H9 (cell line): ENCODE data around the gene PLEKHG5. TPM values are rescaled to one million over a fixed set of nuclear protein-coding genes. Genes with fewer than 3 reads are reported as not detected.

ENCODE experiments used
- DNase-seq: peaks from one replicate; pipeline ENCODE4 v3.0.0-alpha.2; 2017
- H2AFZ ChIP-seq: one replicate; pipeline ENCODE4 v1.6.1; 2013; ENCODE audit warnings: mild to moderate bottlenecking, low read length, control low read depth, moderate library complexity
- H2AK5ac ChIP-seq: 2 replicates; pipeline ENCODE4 v1.6.1; 2013; ENCODE audit warnings: low read length, control low read depth, mixed read lengths; ENCODE audit not compliant: insufficient read length
- H2BK120ac ChIP-seq: one replicate; pipeline ENCODE4 v1.6.1; 2013; ENCODE audit warnings: low read depth, mild to moderate bottlenecking, low read length, control low read depth, inconsistent platforms; ENCODE audit not compliant: poor library complexity, severe bottlenecking
- H2BK12ac ChIP-seq: 2 replicates; pipeline ENCODE4 v1.6.1; 2013; ENCODE audit warnings: low read length, control low read depth, mixed read lengths, low read depth; ENCODE audit not compliant: insufficient read length
- H2BK15ac ChIP-seq: 2 replicates; pipeline ENCODE4 v1.6.1; 2013; ENCODE audit warnings: low read depth, low read length, control low read depth
- H2BK20ac ChIP-seq: one replicate; pipeline ENCODE4 v1.6.1; 2013; ENCODE audit warnings: low read depth, mild to moderate bottlenecking, low read length, control low read depth, inconsistent platforms; ENCODE audit not compliant: poor library complexity, severe bottlenecking
- H2BK5ac ChIP-seq: 2 replicates; pipeline ENCODE4 v1.6.1; 2013; ENCODE audit warnings: low read length, control low read depth, mixed read lengths; ENCODE audit not compliant: insufficient read length
- H3K14ac ChIP-seq: 2 replicates; pipeline ENCODE4 v1.6.1; 2013; ENCODE audit warnings: low read length, control low read depth; ENCODE audit not compliant: insufficient read depth
- H3K18ac ChIP-seq: 2 replicates; pipeline ENCODE4 v1.6.1; 2013; ENCODE audit warnings: low read depth, mild to moderate bottlenecking, mixed read lengths, low read length, control low read depth; ENCODE audit not compliant: insufficient read length
- H3K23ac ChIP-seq: 2 replicates; pipeline ENCODE4 v1.6.1; 2013; ENCODE audit warnings: low read length, control low read depth, mixed read lengths, low read depth; ENCODE audit not compliant: insufficient read length
- H3K23me2 ChIP-seq: 2 replicates; pipeline ENCODE4 v1.6.1; 2013; ENCODE audit warnings: low read depth, mild to moderate bottlenecking, mixed read lengths, low read length, control low read depth; ENCODE audit not compliant: insufficient read length, poor library complexity, severe bottlenecking
- H3K27ac ChIP-seq: 2 replicates; pipeline ENCODE4 v1.5.1; 2013; ENCODE audit warnings: low read length, control low read depth, mixed read lengths, low read depth; ENCODE audit not compliant: insufficient read length
- H3K27me3 ChIP-seq: 2 replicates; pipeline ENCODE4 v1.6.1; 2013; ENCODE audit warnings: low read length, control low read depth, inconsistent platforms; ENCODE audit not compliant: insufficient read depth
- H3K4ac ChIP-seq: 2 replicates; pipeline ENCODE4 v1.6.1; 2013; ENCODE audit warnings: low read depth, mild to moderate bottlenecking, control low read depth, inconsistent platforms, low read length, moderate library complexity
- H3K4me1 ChIP-seq: 2 replicates; pipeline ENCODE4 v1.6.1; 2013; ENCODE audit warnings: low read length, control low read depth, inconsistent platforms; ENCODE audit not compliant: insufficient read depth
- H3K4me2 ChIP-seq: 2 replicates; pipeline ENCODE4 v1.6.1; 2013; ENCODE audit warnings: low read length, control low read depth, mixed read lengths; ENCODE audit not compliant: insufficient read length, insufficient read depth
- H3K56ac ChIP-seq: 2 replicates; pipeline ENCODE4 v1.6.1; 2013; ENCODE audit warnings: low read depth, mild to moderate bottlenecking, mixed read lengths, low read length, control low read depth; ENCODE audit not compliant: insufficient read length
- H3K79me1 ChIP-seq: 2 replicates; pipeline ENCODE4 v1.6.1; 2013; ENCODE audit warnings: low read depth, mild to moderate bottlenecking, moderate library complexity, low read length, control low read depth, inconsistent platforms; ENCODE audit not compliant: insufficient read depth, poor library complexity, severe bottlenecking
- H3K79me2 ChIP-seq: 2 replicates; pipeline ENCODE4 v1.6.1; 2013; ENCODE audit warnings: low read length, control low read depth, inconsistent platforms; ENCODE audit not compliant: insufficient read depth
- H3K9ac ChIP-seq: 2 replicates; pipeline ENCODE4 v1.6.1; 2013; ENCODE audit warnings: low read length, control low read depth, mixed read lengths; ENCODE audit not compliant: insufficient read length; ENCODE audit errors: extremely low read depth
- H3K9me3 ChIP-seq: one replicate; pipeline ENCODE4 v1.6.1; 2013; ENCODE audit warnings: low read depth, low read length, inconsistent platforms; ENCODE audit not compliant: control insufficient read depth
- H3T11ph ChIP-seq: one replicate; pipeline ENCODE4 v1.6.1; 2013; ENCODE audit warnings: mild to moderate bottlenecking, low read length, control low read depth, inconsistent platforms
- H4K20me1 ChIP-seq: one replicate; pipeline ENCODE4 v1.6.1; 2013; ENCODE audit not compliant: control insufficient read depth, insufficient read length, insufficient read depth
- H4K5ac ChIP-seq: 2 replicates; pipeline ENCODE4 v1.6.1; 2013; ENCODE audit warnings: low read depth, mild to moderate bottlenecking, mixed read lengths, low read length, control low read depth; ENCODE audit not compliant: insufficient read length
- H4K8ac ChIP-seq: replicated peaks from 2 replicates; pipeline ENCODE4 v1.6.1; 2013; ENCODE audit warnings: low read length, control low read depth, mixed read lengths, low read depth; ENCODE audit not compliant: insufficient read length
- H4K91ac ChIP-seq: 2 replicates; pipeline ENCODE4 v1.6.1; 2013; ENCODE audit warnings: low read depth, mild to moderate bottlenecking, moderate library complexity, mixed read lengths, low read length, control low read depth; ENCODE audit not compliant: insufficient read length
- H3K27ac Mint-ChIP-seq, 3 experiments: 2 replicates in 2 of 3; 3 replicates in 1 of 3; pipeline ENCODE4 v1.8.0; 2020 to 2021; ENCODE audit warnings: mixed read lengths in 3 of 3, mild to moderate bottlenecking in 1 of 3, moderate library complexity in 1 of 3
- H3K27me3 Mint-ChIP-seq: 2 replicates; pipeline ENCODE4 v1.8.0; 2021; ENCODE audit warnings: low read depth, mild to moderate bottlenecking, moderate library complexity, mixed read lengths
- H3K36me3 Mint-ChIP-seq, 3 experiments: 2 replicates in 2 of 3; 3 replicates in 1 of 3; pipeline ENCODE4 v1.8.0; 2020 to 2021; ENCODE audit warnings: low read depth in 3 of 3, mixed read lengths in 3 of 3; ENCODE audit not compliant: insufficient read depth in 1 of 3
- H3K4me1 Mint-ChIP-seq, 2 experiments: 2 replicates each; pipeline ENCODE4 v1.8.0; 2020; ENCODE audit warnings: mixed read lengths in 2 of 2
- H3K4me3 Mint-ChIP-seq, 2 experiments: 2 replicates in 1 of 2; 3 replicates in 1 of 2; pipeline ENCODE4 v1.8.0; 2020 to 2021; ENCODE audit warnings: mild to moderate bottlenecking in 2 of 2, mixed read lengths in 2 of 2, moderate library complexity in 1 of 2
- H3K9me3 Mint-ChIP-seq, 2 experiments: 2 replicates in 1 of 2; 3 replicates in 1 of 2; pipeline ENCODE4 v1.8.0; 2020; ENCODE audit warnings: mild to moderate bottlenecking in 2 of 2, mixed read lengths in 2 of 2, moderate library complexity in 1 of 2
- WGBS: extraction: QIAGEN DNeasy Blood & Tissue Kit; methylation state at CpG from one replicate; pipeline ENCODE4 v1.1.7; 2013; ENCODE audit warnings: missing lambda C conversion rate, low lambda C conversion rate, mixed read lengths; ENCODE audit not compliant: insufficient read length; ENCODE audit errors: extremely low coverage; 5-methylcytosine and 5-hydroxymethylcytosine counted together
- total RNA-seq: library from RNA; stranded (reverse); gene quantifications from 2 replicates; pipeline ENCODE4 v1.2.1, GENCODE V29; 2021
- TF ChIP-seq, protein P1 (sequence below): fragments of 200-600 bp; sonication (generic); conservative IDR thresholded peaks from 3 replicates; pipeline ENCODE4 v1.8.0; 2021; ENCODE audit warnings: antibody characterized with exemption, mild to moderate bottlenecking

Gene PLEKHG5
- total RNA-seq, 1 experiment from 2014 or later, result 22.3 TPM

DNA sequence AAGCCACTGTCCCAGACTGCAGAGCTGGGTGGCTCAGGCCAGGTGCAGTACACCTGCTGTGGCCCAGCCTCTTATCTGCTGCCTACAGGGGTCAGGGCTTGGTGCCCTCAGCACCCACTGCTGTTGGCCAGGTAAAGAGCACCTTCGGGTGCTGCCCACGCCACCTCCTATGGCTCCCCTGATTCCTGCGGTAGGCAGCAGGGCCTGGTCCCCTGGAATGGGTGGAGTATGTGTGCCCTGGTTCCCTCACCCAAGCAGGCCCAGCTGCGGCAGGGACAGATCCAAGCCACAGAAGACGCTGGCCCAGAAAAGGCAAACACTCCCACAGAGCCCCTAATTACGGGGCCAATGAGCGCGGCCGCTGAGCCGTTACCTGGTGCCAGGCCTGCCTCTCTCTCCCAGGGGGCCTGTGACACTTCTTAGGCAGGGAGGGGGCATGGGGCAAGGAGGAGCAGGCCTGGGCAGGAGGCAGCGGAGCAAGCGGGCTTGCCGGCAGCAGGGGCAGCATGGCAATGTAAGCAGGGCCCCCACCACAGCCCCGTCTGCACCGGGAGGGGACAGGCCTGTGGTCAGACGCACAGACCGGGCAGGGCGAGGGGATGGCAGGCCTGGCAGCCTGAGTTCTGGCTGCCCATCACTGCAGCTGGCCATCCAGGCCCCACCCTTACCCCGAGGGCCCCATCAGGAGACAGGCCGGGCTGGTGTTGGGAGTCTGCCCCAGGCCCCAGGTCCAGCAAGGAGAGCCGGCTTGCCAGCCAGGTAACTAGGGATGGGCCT is 47.9 kb downstream of the PLEKHG5 start:
- H2AFZ ChIP-seq, result no peak overlapping the region
- H3K9me3 ChIP-seq, result no peaks in the 10 kb centered on the region
- H4K5ac ChIP-seq, result no peak overlapping the region
- Mint-ChIP-seq H3K4me3 (no peak overlapping the region), H3K36me3 (no peaks in the 10 kb centered on the region; a peak in 1 of 7 replicates), H3K27ac (no peak overlapping the region), H3K4me1 (peaks cover 26 to 35% of the 10 kb centered on the region in 2 experiments), H3K27me3 (peaks cover 30% of the 10 kb centered on the region), H3K9me3 (no peaks in the 10 kb centered on the region; a peak in 1 of 5 replicates)
- TF ChIP-seq, protein P1, sequence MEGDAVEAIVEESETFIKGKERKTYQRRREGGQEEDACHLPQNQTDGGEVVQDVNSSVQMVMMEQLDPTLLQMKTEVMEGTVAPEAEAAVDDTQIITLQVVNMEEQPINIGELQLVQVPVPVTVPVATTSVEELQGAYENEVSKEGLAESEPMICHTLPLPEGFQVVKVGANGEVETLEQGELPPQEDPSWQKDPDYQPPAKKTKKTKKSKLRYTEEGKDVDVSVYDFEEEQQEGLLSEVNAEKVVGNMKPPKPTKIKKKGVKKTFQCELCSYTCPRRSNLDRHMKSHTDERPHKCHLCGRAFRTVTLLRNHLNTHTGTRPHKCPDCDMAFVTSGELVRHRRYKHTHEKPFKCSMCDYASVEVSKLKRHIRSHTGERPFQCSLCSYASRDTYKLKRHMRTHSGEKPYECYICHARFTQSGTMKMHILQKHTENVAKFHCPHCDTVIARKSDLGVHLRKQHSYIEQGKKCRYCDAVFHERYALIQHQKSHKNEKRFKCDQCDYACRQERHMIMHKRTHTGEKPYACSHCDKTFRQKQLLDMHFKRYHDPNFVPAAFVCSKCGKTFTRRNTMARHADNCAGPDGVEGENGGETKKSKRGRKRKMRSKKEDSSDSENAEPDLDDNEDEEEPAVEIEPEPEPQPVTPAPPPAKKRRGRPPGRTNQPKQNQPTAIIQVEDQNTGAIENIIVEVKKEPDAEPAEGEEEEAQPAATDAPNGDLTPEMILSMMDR, result no peak
- H2BK20ac ChIP-seq, result no peak overlapping the region
- H3K4ac ChIP-seq, result no peak overlapping the region
- no peak overlapping the region for H2BK5ac ChIP-seq
- no CpG with 5 or more reads among the region's 21 CpGs for WGBS
- H3K56ac ChIP-seq, result no peak overlapping the region
- peaks cover 8% of the 10 kb centered on the region for H3K23me2 ChIP-seq
- no peak overlapping the region for H2AK5ac ChIP-seq
- H3K4me1 ChIP-seq, result no peaks in the 10 kb centered on the region; the same call in 1 of the 2 replicates
- H2BK12ac ChIP-seq, result no peak overlapping the region
- no peak for DNase-seq
- no peak overlapping the region for H3K4me2 ChIP-seq
- H3K27me3 ChIP-seq, result peaks cover 4% of the 10 kb centered on the region; the same call in 1 of the 2 replicates
- H2BK120ac ChIP-seq, result no peak overlapping the region
- H3K14ac ChIP-seq, result no peak overlapping the region
- H3K23ac ChIP-seq, result no peak overlapping the region
- H3K9ac ChIP-seq, result no peak overlapping the region
- H3K18ac ChIP-seq, result no peak overlapping the region
- no peaks in the 10 kb centered on the region for H3K79me2 ChIP-seq
- no peak overlapping the region for H3T11ph ChIP-seq
- no peak overlapping the region for H3K27ac ChIP-seq
- no peaks in the 10 kb centered on the region for H3K79me1 ChIP-seq
- no peak overlapping the region for H4K8ac ChIP-seq
- H2BK15ac ChIP-seq, result no peak overlapping the region
- H4K20me1 ChIP-seq, result no peaks in the 10 kb centered on the region
- no peak overlapping the region for H4K91ac ChIP-seq
